K562 (cell line): ENCODE measurements around the gene ECI2. TPM values are rescaled to one million over a fixed set of nuclear protein-coding genes. Genes with fewer than 3 reads are reported as not detected.

Source experiments
- BCOR ChIP-seq: fragments of 450-650 bp; IDR thresholded peaks from 2 replicates; pipeline ENCODE4 v1.6.1; 2016
- BHLHE40 ChIP-seq: IDR thresholded peaks from 2 replicates; pipeline ENCODE4 v1.6.1; 2011; ENCODE audit warnings: low read length, improper control_type of control experiment
- ETS1 ChIP-seq: conservative IDR thresholded peaks from 2 replicates; pipeline ENCODE4 v1.6.1; 2011; ENCODE audit warnings: low read depth, mild to moderate bottlenecking, low read length; ENCODE audit not compliant: control insufficient read depth
- GMEB1 ChIP-seq: fragments of 250-450 bp; sonication (Bioruptor Pico); IDR thresholded peaks from 2 replicates; pipeline ENCODE4 v1.4.0; 2020; ENCODE audit warnings: mild to moderate bottlenecking
- OTX1 ChIP-seq: fragments of 450-650 bp; formaldehyde crosslinking; IDR thresholded peaks from 2 replicates; pipeline ENCODE4 v1.4.0; 2022; ENCODE audit warnings: mild to moderate bottlenecking
- REST ChIP-seq, 2 experiments: fragments of 450-650 bp; formaldehyde crosslinking in 1 of 2; IDR thresholded peaks; 2 replicates each; pipeline versions ENCODE4 v1.4.0 to v1.6.1; 2014 to 2020; ENCODE audit warnings: mild to moderate bottlenecking in 2 of 2, borderline replicate concordance in 1 of 2, low read depth in 1 of 2
- ZBTB17 ChIP-seq: fragments of 450-650 bp; formaldehyde crosslinking; IDR thresholded peaks from 2 replicates; pipeline ENCODE4 v1.4.0; 2020; ENCODE audit warnings: mild to moderate bottlenecking
- ZBTB9 ChIP-seq: fragments of 450-650 bp; formaldehyde crosslinking; IDR thresholded peaks from 2 replicates; pipeline ENCODE4 v1.4.0; 2020; ENCODE audit warnings: mild to moderate bottlenecking, moderate library complexity
- ZNF121 ChIP-seq: sonication (generic); formaldehyde crosslinking; conservative IDR thresholded peaks from 2 replicates; pipeline ENCODE4 v1.8.0; 2022; ENCODE audit warnings: missing genetic modification reagents
- ZNF134 ChIP-seq: fragments of 250-450 bp; sonication (Bioruptor Pico); conservative IDR thresholded peaks from 2 replicates; pipeline ENCODE4 v1.4.0; 2020
- ZNF277 ChIP-seq: fragments of 250-450 bp; sonication (Bioruptor Pico); IDR thresholded peaks from 2 replicates; pipeline ENCODE4 v1.8.0; 2022; ENCODE audit warnings: inconsistent platforms, mild to moderate bottlenecking, moderate library complexity, borderline replicate concordance
- ZSCAN29 ChIP-seq: fragments of 450-650 bp; IDR thresholded peaks from 2 replicates; pipeline ENCODE4 v1.6.1; 2017
- ZZZ3 ChIP-seq: fragments of 450-650 bp; IDR thresholded peaks from 2 replicates; pipeline ENCODE4 v1.6.1; 2016; ENCODE audit warnings: antibody characterized with exemption, mild to moderate bottlenecking, moderate library complexity
- polyA plus RNA-seq, 8 experiments: library from polyadenylated mRNA; depleted of rRNA in 4 of 8; stranded (reverse) in 5 of 8; unstranded in 3 of 8; fragments of >200 nt; fragmentation: Nextera tagmentation in 2 of 8; fragmentation: Illumina TruSeq in 1 of 8; extraction: Ambion mirVana in 2 of 8; extraction: Trizol in 1 of 8; gene quantifications; 2 replicates each; pipeline versions ENCODE4 v1.2.1 to v1.2.3, GENCODE V29; 2011 to 2014; ENCODE audit warnings: inconsistent platforms in 1 of 8, missing spikeins in 1 of 8
- total RNA-seq, 7 experiments: library from RNA; depleted of rRNA in 6 of 7; stranded (reverse); fragments of >200 nt in 6 of 7; fragmentation: Illumina TruSeq in 2 of 7; extraction: Trizol in 2 of 7; gene quantifications; 2 replicates each; pipeline versions ENCODE4 v1.2.1 to v1.2.3, GENCODE V29; 2011 to 2021; ENCODE audit warnings: low replicate concordance in 1 of 7

Gene ECI2
- total and polyA plus RNA-seq, 9 of the 15 experiments (the other 6 are each of a cell fraction or from before 2014, with no cell fraction given), result 80.7 to 377 (median 142) TPM

- TF ChIP-seq ZBTB17, result peak; percentile 84
- TF ChIP-seq BCOR, result peak; percentile 63; the same call in 1 of the 2 replicates
- TF ChIP-seq ZZZ3, result no peak
- TF ChIP-seq BHLHE40, result peak; percentile 47
- TF ChIP-seq ZBTB9, result peak; percentile 83; the same call in 1 of the 2 replicates
- no peak for TF ChIP-seq REST (IDR thresholded peaks at IDR 0.05; ENCODE audit: borderline replicate concordance)
- peak; percentile 87; the same call in 1 of the 2 replicates for TF ChIP-seq REST (CRISPR knock-in tag; IDR thresholded peaks at IDR 0.05; ENCODE audit: low read depth)
- 0 out of 2 replicates have a peak, but pooled peaks have one; percentile 18 for TF ChIP-seq ETS1
- TF ChIP-seq OTX1 (CRISPR knock-in tag), result no peak
- 0 out of 2 replicates have a peak, but pooled peaks have one; percentile 11 for TF ChIP-seq GMEB1
- 0 out of 2 replicates have a peak, but pooled peaks have one; percentile 10 for TF ChIP-seq ZNF121 (CRISPR knock-in tag)
- no peak for TF ChIP-seq ZNF277 (CRISPR knock-in tag)
- TF ChIP-seq ZSCAN29, result 0 out of 2 replicates have a peak, but pooled peaks have one; percentile 24
- TF ChIP-seq ZNF134 (CRISPR knock-in tag), result 0 out of 2 replicates have a peak, but pooled peaks have one; percentile 16
Measured at GRCh38 chr6:4134841-4135664, at the start of gene ECI2 (continued).
